ENCODE data around the gene CUL2.
"Not testable (repeated sequence)": the region's sequence is repeated elsewhere in the genome, so short reads cannot be mapped to it uniquely, and the experiment has no call there.

The CUL2 gene

DNA sequence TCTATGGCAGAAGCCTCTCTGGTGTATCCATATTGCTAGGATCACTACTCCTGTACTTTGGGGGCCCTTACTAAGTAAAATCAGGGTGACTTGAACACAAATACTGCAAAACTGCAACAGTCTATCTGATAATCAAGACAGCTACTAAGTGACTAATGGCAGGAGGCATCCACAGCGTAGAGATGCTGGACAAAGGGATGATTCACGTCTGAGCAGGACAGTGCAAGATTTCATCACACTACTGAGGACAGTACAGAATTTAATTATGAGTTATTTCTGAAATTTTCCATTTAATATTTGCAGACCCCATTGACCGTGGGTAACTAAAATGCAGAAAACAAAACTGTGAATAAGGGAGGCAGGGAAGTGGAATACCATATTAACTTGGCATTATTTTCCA, 10.4 kb downstream of the CUL2 start:
- DNase-seq (ENCODE audit: low read depth, low spot score), result no peak

DNA sequence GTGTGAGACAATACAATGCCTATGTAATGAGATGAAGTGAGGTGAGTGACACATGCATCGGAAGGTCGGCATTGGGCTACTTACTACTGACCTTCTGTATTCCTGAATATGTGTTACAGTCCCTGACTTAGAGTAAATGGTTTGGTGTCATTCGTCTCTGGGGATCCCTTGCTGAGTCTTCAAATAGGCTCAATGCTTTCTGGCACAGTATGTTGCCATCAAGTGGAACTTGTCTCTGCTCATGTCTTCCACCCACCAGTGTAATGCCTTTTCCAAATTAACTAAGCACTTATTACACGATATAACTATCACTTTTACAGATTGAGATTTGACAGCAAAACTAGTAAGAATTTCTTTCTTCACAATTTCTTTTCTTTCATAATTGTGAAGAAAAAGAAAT, 10.9 kb downstream of the CUL2 start:
- DNase-seq (ENCODE audit: low read depth, low spot score), result no peak

DNA sequence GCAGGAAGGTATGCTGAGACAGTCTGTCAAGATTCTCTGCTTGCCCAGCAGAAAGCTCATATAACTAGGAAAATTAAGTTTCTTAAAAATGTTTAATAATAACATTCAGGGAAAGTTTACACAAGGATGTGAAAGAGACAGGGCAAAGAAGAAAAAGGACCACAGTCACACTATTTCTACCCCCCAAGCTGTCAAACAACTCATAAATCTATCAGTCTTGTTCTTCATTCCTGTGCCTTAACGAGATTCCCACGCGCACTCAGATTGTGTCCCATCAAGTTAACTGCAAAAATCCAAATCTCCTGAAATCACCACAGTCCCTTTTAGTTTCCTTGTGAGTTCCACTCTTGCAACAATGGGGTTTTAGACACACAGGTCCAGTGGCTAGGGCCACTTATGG, 14.9 kb downstream of the CUL2 start:
- no peak for DNase-seq (ENCODE audit: low read depth, low spot score)

DNA sequence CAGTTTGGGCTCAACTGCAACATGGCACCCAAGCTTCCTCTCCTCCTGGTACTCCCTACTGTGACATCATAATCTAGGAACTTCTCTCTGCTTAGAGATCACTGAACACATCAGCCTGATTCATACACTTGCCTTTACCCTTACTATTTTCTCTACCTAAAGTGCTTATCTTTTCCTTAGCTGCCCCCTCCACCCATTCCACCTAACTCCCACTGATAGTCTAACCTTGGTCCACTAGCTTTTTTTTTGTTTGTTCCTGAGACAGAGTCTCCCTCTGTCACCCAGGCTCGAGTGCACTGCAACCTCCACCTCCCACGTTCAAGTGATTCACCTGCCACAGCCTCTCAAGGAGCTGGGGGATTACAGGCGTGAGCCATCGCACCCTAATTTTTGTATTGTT, 15.9 kb downstream of the CUL2 start:
- no peak for DNase-seq (ENCODE audit: low read depth, low spot score)

DNA sequence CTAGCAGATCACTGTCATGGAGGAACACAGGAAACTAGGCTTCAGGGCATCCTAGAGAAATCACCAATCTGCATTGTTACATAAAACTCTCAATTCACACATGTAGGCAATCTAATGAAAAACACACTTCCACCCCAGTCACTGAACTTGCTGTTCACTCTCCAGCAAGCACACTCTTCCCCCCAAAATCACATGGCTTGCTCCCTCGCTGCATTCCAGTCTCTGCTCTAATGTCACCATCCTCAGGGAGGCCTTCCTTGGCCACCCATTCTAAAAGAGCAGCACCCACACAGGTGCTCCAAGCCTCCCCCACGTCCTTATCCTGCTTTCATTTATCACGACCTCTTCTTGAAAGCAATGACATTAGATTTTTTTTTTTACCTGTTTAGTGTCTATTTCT, 19.6 kb downstream of the CUL2 start:
- no peak for DNase-seq (ENCODE audit: low read depth, low spot score)

DNA sequence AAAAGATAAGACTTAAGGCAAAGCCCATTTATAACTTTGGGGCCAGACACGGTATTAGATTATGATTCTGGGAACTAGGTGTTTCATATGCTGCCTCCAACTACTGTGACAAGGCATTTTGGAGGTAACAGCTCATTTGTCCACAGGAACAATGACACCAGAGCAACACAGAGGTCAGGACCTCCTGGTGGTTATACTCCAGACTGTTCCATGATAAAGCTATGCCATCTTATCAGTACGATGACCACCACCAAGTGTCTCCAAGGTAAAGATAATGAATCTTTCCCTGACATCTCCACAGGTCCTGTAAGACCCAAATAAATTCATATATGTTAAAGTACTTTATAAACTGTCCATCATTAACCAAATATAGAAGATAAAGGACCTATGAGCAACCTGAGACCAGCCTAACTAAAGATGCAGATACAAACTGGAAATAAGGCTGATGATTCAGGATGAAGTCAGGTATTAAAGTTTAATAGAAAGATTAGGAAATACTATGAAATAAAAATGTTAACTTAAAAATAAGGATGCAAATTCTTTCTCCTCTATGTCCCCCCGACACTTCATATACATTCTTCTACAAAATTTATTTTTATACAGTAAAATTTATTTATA, 26.2 kb downstream of the CUL2 start:
- DNase-seq (ENCODE audit: low read depth, low spot score), result no peak

DNA sequence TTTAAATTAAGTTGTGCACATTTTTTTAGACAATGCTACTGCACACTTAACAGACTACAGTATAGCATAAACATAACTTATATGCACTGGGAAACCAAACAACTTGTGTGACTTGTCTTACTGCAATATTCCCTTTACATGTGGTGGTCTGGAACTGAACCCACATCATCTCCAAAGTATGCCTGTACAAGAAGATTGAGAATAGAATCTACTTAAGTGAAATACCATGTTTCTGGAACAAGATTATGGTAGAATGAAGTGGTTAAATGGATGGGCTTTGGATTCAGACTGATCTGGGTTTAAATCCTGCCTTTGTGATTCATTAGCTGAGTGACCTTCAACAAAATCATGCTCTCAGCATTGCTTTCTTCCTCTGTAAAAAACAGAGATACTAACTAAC, 30.7 kb downstream of the CUL2 start:
- DNase-seq (ENCODE audit: low read depth, low spot score), result no peak

DNA sequence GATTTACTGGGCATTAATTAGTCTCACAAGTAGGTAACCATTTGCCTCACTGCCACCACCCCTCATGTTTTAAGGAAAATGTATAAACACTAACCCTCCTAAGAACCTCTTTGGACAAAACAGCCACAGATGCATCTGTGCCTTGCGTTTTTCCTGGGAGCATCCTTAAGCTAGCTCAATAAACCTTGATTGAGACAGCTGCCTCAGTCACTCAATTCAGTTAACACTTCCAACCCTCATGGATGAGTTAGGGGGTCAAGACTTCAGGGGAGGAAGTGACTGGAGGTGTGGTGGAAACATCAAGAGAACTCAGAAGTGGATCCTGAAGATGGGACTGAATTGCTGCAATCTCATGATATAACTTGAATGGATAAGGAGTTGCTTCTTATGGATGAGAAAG, 31.5 kb downstream of the CUL2 start:
- no peak for DNase-seq (ENCODE audit: low read depth, low spot score)

DNA sequence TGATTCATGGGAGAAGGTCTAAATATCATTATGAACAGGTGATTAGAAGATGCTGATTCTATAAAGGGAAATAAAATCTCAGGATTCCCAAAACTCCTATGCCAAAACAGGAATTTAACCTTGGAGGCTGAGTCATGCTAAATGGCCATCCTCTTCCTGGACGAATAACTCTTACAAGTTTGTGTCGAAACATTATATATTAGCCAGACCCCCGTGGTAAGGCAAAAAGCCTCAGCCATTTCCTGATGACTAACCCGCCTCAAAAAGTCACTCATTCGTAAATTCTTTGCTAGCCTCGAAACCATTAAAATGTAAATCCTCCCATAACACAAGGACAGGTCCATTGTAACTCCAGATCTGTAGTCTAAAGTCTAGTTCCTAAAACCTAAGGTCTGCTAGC, 32.0 kb downstream of the CUL2 start:
- DNase-seq (ENCODE audit: low read depth, low spot score), result no peak

DNA sequence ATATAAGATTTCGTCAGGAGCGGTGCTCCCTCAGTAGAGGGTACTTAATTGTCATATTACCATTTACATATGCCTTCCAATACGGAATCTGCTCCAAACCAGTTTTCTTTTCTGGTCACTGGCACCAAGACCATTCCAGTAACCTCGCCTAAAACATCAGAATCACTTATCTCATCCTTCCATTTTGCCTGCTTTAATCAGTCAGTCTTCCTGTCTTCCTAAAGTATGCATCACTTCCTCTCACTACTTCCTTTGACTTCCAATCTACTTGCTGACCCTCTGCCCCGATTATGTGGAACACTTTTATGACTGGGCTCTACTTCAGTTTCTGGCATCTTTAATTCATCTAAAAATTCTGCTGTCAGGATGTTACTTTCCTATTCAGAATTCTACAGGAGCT, 33.5 kb downstream of the CUL2 start:
- DNase-seq (ENCODE audit: low read depth, low spot score), result no peak

DNA sequence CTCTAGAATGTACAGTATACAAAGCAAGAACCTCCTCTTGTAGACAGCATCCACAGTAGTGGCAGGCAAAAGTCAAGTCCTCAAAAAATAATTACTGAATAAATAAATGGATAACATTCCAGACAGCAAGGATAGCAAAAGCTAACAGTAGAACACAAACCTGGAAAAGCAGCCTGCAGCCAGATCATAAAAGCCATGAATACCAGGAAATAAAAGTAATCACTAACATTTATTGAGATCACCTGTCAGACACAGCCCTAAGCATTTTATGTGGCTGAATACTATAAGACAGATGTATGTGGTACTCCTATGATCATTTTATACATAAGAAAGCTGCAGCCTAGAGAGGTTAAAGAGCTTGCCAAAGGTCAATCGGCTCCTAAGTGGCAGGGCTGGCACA, 34.0 kb downstream of the CUL2 start:
- no peak for DNase-seq (ENCODE audit: low read depth, low spot score)

DNA sequence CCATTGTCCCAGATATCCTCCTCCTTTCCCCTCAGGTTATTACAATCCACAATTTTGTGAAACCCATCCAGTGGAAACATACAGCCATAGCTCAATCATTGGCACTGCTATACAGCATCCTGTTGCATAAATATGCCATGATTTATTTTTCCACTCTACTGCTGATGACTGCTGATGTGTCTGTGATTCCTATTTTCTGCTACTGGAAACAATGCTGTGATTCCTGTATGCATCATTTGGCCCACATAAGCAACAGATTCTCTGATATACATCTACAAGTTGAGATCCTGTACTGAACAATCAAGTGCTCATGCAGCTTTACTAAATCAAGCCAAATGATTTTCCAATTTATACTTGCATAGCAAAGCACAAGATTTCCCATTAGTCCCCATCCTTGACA, 39.6 kb downstream of the CUL2 start:
- DNase-seq (ENCODE audit: low read depth, low spot score), result no peak

DNA sequence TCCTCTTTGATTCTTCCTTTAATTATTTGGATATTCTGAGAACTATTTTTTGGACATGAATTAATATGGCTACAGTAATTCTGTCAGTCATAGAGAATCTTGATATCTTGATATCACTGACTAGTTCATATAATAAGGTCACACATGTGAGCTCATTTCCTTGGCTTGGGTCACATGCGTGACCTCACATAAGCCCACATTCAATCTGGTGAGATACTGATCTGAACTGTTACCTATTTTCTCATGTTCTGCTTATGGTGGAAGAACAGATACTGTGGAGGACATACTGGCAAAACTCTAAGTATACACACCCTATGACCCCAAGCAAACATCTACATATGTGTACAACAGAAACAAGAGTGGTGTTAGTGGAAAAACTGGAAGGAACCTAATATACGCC, 44.1 kb downstream of the CUL2 start:
- no peak for DNase-seq (ENCODE audit: low read depth, low spot score)

DNA sequence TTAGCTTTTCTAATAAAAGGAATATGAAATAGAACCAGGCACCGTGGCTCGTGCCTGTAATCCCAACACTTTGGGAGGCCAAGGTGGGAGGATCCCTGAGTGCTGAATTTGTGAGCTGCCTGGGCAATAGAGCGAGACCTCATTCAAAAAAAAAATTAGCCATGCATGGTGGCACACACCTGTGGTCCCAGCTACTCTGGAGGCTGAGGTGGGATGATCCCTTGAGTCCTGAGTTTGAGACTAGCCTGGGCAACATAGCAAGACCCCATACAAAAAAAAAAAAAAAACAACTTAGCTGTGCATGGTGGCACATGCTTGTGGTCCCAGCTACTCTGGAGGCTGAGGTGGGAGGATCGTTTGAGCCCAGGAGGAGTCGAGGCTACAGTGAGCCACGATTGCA, 44.9 kb downstream of the CUL2 start:
- DNase-seq (ENCODE audit: low read depth, low spot score), result not testable (repeated sequence)

DNA sequence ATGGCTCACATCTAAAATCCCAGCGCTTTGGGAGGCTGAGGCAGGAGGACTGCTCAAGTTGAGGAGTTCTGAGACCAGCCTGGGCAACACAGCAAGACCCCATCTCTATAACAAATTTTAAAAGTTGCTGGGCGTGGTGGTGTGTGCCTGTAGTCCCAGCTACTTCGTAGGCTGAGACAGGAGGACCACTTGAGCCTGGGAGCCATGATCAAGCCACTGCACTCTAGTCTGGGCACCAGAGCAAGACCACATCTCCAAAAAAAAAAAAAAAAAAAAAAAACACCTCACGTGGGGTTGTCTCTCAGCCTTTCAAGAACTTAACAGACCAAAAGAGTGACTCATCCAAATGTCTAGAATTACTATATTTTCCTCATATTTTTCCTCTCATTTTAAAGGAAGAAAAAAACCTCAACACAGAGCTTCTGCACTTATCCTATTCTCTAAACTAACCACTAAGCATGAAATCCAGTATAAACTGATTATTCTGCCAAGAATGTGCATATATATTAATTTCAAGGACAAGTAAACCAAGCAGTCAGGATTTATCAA, 46.3 kb downstream of the CUL2 start:
- DNase-seq (ENCODE audit: low read depth, low spot score), result no peak

DNA sequence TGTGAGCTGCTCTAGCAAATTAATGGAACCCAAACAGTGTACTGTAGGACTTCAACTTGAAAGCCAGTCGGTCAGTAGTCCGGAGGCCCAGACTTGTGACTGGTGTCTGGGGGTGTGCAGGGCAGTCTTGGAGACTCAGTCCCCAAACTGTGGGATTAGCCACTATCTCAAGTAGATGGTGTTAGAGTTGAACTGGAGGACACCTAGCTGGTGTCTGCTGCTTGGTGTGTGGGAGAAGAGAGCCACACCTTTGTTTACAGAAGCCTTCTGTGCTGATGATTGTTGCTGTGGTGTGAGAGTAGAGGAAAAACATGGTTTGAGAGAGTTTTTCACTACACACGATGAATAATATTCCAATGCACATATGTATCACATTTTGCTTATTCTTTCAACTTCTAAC, 47.4 kb downstream of the CUL2 start:
- DNase-seq (ENCODE audit: low read depth, low spot score), result no peak

DNA sequence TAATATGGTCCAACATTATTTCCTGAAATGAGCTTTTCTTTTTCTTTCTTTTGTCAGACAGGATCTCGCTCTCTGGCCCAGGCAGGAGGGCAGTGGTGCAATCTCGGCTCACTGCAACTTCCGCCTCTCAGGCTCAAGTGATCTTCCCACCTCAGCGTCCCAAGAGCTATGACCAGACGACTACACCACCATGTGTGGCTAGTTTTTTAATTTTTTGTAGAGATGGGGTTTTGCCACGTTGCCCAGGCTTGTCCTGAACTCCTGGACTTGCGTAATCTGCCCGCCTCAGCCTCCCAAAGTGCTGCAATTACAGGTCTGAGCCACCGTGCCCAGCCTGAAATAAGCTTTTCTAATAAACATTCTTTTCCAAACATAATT, 48.6 kb downstream of the CUL2 start:
- DNase-seq (ENCODE audit: low read depth, low spot score), result no peak

DNA sequence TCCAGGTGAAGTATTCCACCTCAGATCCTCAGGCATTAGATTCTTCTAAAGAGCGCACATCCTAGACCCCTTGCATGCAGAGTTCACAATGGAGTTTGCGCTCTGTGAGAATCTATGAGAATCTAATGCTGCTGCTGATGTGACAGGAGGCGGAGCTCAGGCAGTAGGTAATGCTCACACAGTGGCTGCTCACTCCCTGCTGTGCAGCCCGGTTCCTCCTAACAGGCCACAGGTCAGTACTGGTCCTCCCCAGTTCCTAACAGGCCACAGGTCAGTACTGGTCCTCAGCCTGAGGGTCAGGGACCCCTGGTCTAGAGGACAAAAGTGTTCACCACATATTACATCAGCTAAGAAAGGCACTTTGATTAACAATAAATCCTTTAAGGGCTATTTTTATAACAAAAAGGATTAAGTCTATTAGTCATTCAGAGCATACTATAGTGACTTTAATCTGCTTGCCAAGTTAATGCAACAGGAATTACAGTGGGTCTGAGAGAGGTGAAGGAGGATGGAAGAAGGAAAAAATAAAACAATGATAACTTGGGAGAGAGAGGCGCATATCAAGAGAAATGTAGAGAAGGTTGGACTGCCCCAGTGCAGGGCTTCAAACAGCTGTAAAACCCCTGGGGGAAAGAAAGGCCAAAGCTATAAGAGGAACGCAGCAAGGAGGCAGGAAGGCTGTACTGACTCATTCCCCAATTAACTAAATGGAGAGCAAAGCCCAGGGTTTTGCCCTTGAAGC, 49.2 kb downstream of the CUL2 start:
- DNase-seq (ENCODE audit: low read depth, low spot score), result no peak

DNA sequence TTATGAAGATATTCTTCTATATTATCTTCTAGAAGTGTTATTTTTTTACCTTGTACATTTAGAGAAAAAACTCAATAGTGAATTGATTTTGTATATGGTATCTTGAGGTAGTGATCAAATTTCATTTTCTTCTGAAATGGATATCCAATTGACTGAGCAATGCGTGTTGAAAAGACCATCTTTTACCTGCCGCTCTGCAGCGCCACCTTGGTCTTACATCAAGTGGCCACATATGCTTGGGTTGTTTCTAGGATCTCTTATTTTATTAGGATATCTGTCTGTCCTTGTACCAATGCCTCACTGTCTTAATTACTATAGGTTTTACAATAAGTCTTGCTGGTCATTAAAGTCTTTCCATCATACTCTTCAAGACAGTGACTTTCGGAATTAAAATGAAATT, 53.0 kb downstream of the CUL2 start:
- no peak for DNase-seq (ENCODE audit: low read depth, low spot score)

DNA sequence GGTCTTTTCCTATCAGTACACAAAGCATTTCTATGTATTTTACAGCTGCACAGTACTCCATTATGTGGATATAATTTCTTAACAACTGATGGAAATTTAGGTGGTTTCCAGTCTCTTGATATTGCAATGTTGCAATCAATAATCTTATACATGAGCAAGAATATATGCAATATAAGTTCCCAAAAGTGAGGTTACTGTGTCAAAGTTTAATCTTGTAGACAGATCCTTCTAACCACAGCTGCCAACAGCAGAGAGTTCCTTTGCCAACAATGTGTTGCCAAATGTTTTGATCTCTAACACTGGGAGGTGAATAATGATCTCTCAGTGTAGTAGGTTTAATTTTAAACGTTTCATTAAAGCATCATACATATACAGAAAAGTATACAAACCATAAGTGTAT, 54.5 kb downstream of the CUL2 start:
- no peak for DNase-seq (ENCODE audit: low read depth, low spot score)

DNA sequence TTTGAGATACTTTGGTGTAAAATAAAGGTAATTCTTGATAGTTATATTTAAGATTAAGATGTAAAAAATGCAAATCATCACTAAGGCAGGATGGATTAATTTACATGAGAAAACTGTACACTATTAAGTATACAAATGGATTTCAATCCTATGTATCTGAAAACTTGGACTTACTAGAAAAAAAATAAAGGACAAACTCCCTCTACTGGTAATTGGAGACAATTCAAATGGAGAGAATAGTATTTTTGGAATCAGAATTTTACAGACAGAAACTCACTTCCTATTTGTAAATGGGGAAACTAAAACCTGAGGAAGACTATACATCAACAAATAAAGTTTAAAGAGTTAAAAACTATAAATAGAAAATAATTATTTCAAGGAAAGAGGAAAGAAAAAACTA, 62.6 kb downstream of the CUL2 start:
- no peak for DNase-seq (ENCODE audit: low read depth, low spot score)

DNA sequence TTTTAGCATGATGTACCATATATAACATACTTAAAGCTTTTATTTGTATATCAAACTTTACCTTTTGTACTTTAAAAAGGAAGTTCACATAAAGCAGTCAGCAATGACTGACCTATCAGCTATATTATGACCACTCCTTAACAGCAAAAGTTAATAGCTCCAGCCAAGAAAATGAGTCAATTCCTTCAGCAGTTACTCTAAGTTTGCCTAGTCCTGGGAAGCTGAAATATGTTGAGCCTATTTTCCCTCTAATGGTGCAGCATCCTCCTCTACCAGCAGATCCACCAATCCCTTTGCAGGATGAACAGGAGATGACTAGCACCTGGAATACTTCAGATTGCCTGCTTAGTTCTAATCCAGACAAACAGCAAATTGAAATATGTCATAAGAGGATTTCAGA, 64.2 kb downstream of the CUL2 start:
- DNase-seq (ENCODE audit: low read depth, low spot score), result no peak

DNA sequence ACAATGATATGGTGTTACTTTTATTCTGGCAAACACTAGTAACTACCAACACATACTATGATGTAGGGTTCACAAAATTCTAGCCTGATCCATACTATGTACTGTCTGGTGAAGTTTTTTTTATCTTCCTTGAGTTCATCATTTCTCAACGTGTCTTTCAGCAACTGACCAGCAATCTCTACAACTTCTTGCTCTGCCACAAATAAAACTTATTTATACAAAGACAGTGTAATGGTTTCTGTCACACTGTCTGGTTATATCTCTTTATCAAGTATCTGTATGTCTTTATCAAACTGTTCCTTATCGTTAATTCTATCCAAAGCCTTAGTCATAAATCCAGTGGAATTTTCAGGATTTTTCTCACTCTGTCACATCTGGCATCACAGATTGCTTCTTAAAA, 69.7 kb downstream of the CUL2 start:
- DNase-seq (ENCODE audit: low read depth, low spot score), result no peak
